Stimulated activated CD8-positive, alpha-beta memory T cell treated with anti-CD3 and anti-CD28 coated beads, Interleukin-15, amount 100 ng/mL, for 4 hours (primary cell): ENCODE data around the gene SHF.
"Not testable (repeated sequence)": the region's sequence is repeated elsewhere in the genome, so short reads cannot be mapped to it uniquely, and the experiment has no call there.

Experiments
- DNase-seq, 2 donors: peaks; one replicate each; pipeline ENCODE4 v3.0.0-alpha.2; 2020; ENCODE audit warnings: low read depth in 2 of 2

The SHF gene

GRCh38 chr15:45147606-45148005 lies 40.2 kb downstream of the SHF start:
- DNase-seq = no peak

- DNase-seq = no peak
Measured at GRCh38 chr15:45146405-45146804, 41.4 kb downstream of the SHF start.

DNA sequence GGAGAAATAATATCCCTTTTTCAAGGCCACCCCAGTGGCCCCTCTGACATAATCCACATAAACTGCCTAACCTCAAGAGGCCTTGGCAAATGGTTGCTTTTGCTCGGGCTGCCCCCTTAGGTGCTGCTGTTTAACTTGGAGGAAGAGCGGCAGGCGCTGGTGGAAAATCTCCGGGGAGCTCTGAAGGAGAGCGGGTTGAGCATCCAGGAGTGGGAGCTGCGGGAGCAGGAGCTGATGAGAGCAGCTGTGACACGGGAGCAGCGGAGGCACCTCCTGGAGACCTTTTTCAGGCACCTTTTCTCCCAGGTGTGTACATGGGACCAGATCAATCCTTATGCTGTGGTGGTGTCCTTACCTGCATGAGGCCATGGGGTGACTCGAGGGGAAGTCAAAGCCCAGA lies 43.0 kb downstream of the SHF start:
- no peak for DNase-seq

DNA sequence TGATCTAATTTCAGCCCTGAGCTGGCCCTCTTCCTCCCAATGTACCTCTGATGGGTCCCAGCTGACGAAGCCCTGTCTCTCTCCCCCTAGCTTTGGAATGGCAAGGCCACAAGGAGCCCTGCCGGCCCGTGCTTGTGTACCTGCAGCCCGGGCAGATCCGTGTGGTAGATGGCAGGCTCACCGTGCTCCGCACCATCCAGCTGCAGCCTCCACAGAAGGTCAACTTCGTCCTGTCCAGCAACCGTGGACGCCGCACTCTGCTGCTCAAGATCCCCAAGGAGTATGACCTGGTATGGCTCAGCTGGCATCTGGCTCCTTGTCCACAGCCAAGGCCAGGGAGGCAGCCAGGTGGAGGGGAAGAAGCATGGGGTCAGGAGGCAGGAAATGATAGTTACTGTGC lies 43.8 kb downstream of the SHF start:
- no peak for DNase-seq

- no peak for DNase-seq
Measured at GRCh38 chr15:45143056-45143455, 44.7 kb downstream of the SHF start.

- no peak for DNase-seq
Measured at GRCh38 chr15:45141386-45141785, 46.4 kb downstream of the SHF start.

GRCh38 chr15:45140557-45141250 lies 47.1 kb downstream of the SHF start:
- no peak for DNase-seq

DNA sequence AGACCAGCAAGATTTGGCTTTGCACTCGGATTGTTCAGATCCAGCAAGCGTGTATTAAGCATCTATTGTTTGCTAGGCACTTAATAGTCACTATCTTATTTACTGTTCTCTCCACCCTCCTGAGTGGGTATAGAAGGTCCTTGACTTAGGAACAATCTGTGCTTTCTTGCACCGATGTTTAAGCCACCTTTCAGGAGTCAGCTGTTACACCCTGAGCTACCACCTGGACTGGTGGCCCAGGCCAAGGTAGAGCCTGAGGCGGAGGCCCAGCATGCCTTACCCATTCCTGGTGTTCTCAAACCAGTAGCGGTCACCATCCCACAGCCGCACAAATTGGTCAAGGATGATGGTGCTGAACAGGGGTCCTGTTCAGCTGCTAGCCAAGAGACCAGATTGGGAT lies 48.0 kb downstream of the SHF start:
- DNase-seq = no peak

GRCh38 chr15:45138814-45139765 lies 48.7 kb downstream of the SHF start:
- no peak for DNase-seq

DNA sequence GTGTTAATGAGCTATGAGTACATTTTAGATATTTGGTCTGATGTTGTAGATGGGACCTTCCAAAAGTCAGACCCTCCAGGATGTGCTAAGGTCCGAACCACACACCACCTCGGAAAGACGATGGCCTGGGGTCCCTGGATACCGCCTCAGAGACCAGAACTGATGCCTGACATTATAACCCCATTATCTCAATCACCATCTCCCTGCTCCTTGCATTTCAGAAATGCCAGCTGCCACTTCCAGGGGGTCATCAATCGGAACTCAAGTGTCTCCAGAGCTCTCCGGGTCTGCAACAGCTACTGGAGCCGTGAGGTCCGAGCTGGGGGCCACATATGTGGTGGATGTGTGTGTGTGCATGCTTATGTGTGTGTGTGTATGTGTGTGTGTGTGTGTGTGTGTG lies 50.1 kb downstream of the SHF start:
- DNase-seq = no peak

DNA sequence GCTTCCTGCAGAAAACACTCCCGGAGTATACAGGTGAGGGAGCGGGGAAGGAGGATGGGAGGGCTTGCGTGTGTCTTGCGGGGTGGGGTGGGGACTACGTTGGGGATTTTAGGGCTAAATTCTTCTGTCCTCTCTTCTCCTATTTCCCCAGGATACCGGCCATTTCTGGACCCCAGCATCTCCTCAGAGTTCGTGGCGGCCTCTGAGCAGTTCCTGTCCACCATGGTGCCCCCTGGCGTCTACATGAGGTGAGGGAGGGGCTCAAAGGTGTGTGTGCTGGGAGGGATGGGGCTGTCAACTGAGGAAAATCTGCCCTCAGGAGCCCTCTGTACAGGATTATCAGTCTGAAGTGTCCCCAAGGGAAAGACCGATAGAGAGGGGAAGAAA lies 51.4 kb downstream of the SHF start:
- no peak for DNase-seq

GRCh38 chr15:45135705-45136377 lies 51.9 kb downstream of the SHF start:
- DNase-seq = not testable (repeated sequence)

DNA sequence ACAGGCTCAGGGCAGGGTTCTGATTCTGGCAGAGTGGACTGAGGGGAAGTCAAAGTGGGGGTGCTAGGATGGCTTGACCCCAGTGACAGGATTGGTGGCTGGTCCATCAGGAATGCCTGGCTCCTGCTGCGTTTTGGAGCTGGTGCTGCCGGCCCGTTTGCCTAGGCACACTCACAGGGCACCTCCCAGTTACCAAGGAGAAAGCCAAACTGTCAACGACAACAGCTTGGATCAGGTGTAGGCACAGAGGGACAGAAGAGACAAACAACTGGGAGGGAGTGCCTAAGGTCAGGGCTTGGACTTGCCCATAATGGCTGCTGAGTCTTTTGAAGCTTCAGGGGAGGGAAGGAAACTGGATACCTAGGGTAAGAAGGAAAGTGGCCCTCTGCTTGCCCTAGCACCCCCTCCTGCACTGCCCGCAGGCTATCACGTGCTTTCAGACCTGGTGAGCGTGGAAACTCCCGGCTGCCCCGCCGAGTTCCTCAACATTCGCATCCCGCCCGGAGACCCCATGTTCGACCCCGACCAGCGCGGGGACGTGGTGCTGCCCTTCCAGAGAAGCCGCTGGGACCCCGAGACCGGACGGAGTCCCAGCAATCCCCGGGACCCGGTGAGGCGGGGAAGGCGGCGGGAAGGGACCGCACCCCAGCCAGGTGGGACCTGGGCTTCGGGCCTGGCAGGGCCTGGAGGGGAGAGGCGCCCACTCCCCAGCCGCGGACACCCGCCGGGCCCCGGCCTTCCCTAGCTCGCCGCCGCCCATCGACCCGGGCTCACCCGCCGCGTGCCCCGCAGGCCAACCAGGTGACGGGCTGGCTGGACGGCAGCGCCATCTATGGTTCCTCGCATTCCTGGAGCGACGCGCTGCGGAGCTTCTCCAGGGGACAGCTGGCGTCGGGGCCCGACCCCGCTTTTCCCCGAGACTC lies 52.8 kb downstream of the SHF start:
- DNase-seq = no peak

DNA sequence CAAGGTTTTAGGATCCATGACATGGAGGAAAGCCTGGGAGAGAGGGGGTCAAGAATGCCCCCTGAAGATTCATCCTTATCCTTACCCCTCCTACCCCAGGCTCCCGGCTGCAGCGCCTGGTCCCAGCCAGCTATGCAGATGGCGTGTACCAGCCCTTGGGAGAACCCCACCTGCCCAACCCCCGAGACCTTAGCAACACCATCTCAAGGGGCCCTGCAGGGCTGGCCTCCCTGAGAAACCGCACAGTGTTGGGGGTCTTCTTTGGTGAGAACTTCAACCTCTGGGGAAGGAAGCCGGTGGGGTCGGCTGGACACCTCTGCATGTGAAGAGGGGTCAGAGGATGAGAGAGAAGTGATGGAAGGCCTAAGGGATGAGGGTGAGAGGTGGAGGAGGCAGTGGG lies 53.7 kb downstream of the SHF start:
- no peak for DNase-seq

GRCh38 chr15:45133561-45133920 lies 54.2 kb downstream of the SHF start:
- no peak for DNase-seq

DNA sequence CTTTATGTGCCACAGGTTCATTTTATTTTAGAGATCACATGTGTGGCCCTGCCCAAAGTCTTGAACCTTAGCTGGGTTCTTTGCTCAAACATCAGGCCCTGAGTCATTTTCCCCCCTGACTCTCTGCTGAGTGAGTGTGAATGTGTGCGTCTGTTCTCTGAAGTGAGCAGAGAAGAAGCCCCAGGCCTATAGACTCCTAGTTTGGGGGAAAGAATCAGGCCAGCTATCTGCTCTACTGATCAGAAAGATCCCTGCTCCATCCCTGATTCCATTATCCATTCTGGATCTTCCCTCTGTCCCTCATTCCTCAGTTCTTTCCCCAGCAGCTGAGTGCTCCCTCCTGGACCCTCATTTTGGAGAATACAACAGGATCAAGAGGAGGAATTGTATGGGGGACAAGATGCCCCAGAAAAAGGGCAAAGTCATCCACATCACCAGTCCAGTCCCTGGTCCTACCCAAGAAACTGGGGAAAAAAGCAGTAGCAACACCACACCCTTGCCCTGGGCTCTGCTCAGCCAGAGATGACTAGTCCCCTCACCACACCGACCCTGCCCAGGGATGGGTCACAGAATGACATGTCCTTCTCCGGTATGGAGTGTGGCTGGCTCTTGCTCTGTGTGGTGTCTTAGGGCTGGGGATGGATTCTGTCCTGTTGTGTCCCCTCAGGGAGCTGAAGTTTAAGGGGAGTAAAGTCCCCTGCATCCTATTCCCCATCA lies 54.8 kb downstream of the SHF start:
- DNase-seq = no peak

- no peak for DNase-seq
Measured at GRCh38 chr15:45131510-45131909, 56.3 kb downstream of the SHF start.

DNA sequence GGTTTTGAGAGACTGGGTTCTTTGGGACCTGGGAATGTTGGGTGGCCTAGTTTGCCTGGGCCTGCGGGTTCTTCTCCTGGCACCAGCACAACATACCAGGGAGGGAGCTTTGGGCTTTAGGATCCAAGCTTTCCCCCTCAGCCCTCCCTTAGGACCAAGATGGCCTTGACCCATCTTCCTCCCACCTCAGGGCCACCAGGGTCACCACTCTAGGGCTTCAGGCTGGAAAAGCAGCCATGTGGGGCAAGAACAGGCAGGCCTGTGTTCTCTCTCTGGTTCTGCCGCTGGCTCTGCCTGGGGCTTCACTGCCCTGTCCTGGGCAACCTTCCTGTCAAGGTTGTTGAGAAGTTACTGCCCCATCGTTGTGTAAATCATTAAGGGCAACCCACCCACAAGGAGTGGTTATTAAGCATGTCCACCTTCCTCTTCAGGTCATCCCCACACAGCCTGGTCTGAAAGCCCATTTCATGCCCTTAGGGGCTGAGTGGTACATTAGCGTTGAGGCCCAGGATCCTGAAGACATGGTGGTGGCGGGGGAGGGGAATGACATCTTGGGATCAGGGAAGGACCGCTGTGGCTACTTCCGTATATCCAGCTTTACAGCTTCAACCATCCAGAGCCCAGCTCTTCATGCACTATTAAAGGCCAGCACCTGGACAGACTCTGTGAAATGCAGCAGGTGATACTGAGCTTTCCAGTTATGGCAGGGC lies 57.3 kb downstream of the SHF start:
- DNase-seq = no peak

DNA sequence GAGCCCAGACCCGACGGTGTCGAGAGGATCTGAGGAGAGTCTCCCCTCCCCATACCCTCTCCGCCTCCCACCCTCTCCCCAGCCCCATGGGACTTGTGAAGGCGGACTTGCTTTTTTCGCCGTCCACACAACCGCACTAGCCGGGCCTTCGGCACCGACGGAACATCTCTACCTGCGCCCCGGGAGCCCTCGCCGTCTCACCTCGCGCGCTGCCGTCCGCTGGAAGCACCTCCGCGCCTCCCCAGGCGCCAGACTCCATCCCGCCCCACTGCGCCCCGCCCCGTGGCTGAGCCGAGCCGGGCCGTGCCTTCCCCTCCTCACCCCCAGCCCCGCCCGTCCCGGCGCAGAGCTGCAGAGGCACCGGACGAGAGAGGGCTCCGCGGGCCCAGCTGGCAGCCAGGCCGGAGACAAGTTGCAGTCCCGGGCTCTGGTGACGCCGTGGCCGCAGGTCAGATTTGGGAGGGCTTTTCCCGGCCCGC lies 58.1 kb downstream of the SHF start, which contains the start of the genes DUOX1 and DUOXA1:
Gene DUOX1 (plus strand): TSS at position 344 of the 479 bp plus-strand sequence. CDS start 1,973 bp downstream, outside the sequence.
Gene DUOXA1 (minus strand): TSS at position 229 of the 479 bp plus-strand sequence. CDS start 6,865 bp downstream, outside the sequence.
- DNase-seq = no peak
